D721Med (cell line): ENCODE data around the gene SYT14.

ENCODE experiments used
- DNase-seq: peaks from one replicate; pipeline ENCODE4 v3.0.0; 2011; ENCODE audit warnings: low spot score; ENCODE audit not compliant: insufficient read length
- FAIRE-seq: peaks from 2 replicates; lab custom pipeline; 2011; peaks lifted over from hg19 to GRCh38; lab: Jason Lieb, UNC
- TF ChIP-seq, protein P1 (sequence below): IDR thresholded peaks from 2 replicates; pipeline ENCODE4 v1.5.1; 2012; ENCODE audit warnings: mild to moderate bottlenecking, control low read depth; ENCODE audit not compliant: insufficient read depth; ENCODE audit errors: missing control alignments

The SYT14 gene

DNA sequence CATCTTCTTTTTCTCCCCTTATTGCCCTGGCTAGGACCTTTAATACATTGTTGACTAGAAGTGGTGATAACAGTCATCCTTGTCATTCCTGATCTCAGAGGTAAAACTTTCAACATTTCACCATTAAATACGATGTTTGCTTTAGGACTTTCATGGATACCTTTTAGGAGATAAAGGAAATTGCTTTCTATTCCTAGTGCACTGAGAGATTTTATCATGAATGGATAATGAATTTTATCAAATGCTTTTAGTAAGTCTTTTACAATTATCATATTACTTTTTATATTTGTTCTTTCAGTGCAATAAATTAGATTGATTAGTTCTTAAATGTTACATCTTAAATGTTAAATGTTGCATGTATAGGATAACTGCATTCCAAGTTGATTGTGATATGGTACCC lies 147.3 kb downstream of the SYT14 start:
- TF ChIP-seq, protein P1, sequence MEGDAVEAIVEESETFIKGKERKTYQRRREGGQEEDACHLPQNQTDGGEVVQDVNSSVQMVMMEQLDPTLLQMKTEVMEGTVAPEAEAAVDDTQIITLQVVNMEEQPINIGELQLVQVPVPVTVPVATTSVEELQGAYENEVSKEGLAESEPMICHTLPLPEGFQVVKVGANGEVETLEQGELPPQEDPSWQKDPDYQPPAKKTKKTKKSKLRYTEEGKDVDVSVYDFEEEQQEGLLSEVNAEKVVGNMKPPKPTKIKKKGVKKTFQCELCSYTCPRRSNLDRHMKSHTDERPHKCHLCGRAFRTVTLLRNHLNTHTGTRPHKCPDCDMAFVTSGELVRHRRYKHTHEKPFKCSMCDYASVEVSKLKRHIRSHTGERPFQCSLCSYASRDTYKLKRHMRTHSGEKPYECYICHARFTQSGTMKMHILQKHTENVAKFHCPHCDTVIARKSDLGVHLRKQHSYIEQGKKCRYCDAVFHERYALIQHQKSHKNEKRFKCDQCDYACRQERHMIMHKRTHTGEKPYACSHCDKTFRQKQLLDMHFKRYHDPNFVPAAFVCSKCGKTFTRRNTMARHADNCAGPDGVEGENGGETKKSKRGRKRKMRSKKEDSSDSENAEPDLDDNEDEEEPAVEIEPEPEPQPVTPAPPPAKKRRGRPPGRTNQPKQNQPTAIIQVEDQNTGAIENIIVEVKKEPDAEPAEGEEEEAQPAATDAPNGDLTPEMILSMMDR: no peak
- DNase-seq (no peak), FAIRE-seq (peak; percentile 56)

DNA sequence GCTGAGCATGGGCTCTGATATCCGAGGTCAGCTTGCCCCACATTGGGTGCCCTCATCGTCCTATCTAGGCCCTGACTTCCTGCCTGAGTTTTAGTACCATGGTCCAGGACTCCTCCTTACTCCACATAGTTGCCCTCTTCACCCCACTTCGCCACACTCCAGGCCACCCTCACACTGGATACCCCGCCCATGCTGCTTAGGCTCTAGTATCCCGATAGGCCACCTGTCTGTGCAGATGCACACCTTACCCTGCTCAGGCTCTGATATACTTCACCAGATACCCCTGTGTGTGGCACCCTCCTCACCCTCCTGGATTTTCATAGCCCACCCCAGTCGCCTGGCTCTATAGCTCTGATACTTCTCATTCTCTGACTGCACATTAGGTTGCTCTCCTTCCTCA lies 149.0 kb downstream of the SYT14 start:
- TF ChIP-seq, protein P1: no peak
- no peak for FAIRE-seq
- DNase-seq: no peak

DNA sequence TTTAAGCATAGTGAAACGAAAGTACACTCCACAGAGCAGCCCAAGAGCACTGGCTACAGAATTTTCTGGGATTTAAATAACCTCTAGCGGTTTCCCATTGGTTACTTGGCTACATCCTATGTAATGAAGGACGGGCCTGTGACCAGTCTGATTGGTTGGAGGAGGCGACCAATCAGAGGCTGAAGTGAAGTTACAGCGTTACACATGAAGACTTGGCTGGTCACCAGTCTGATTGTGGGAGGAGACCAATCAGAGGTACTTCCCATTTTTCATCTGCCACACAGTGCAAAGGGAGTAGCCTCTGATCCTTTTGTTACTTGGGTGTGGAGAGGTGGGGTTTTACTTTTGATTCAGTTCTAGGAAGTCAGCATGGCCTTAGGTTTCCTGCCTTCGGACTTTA lies 151.8 kb downstream of the SYT14 start:
- FAIRE-seq (peak; percentile 68), DNase-seq (no peak)
- TF ChIP-seq, protein P1: no peak

DNA sequence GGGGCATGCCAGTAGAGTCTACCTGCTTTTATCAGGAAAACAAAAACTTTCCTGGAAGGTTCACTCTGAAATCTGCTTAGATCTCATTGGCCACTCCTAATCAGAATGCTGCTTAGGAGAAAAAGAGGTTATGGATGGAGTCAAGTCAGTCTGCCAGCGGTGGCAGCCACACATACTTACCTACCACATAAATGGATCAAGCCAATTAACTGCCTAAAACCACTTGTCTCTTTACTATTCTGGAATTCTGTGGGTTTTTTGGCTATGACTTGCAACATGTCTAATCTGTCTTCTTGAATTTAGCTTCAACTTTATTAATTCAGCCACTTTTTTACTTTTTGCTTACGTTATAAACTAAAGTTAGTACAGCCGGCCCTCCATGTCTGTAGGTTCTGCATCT lies 154.3 kb downstream of the SYT14 start:
- TF ChIP-seq, protein P1: no peak
- FAIRE-seq (no peak), DNase-seq (no peak)

DNA sequence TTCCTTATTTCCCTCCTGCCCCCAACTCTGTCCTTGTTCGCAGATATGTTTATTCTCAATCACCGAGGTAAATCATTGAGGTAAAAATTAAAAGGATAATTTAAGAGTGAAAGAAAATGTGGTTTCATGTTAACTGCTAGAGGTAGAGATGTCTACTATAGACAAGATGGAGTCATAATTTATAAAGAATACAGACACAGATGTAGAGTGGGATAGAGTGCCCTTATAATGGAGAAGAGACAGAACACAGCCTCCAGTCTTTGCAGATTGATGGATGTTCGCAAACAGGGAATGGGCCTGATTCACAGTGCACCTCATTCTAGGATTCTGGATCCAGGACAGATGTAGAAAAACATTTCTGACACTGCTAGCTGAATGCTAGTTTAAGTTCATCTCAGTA lies 155.4 kb downstream of the SYT14 start:
- FAIRE-seq (peak; percentile 29), DNase-seq (no peak)
- TF ChIP-seq, protein P1: no peak

DNA sequence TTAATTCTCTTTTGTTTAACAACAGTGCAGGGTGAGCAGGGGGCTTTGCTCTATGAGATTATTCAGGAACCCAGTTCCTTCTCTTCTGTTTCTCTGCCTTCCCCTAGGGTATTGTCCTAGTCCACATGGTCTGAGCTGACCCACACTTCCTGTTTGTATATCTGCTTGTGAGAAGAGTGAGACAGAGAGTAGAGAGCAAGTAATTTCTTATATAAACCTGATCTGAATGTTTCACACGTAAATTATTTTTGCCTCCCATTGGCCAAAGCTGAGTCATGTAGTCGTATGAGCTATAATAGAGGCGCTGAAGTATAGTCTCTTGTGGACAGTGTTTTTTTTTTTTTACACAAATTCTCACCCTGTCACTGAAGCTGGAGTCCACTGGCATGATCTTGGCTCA lies 160.3 kb downstream of the SYT14 start:
- FAIRE-seq: peak; percentile 64

DNA sequence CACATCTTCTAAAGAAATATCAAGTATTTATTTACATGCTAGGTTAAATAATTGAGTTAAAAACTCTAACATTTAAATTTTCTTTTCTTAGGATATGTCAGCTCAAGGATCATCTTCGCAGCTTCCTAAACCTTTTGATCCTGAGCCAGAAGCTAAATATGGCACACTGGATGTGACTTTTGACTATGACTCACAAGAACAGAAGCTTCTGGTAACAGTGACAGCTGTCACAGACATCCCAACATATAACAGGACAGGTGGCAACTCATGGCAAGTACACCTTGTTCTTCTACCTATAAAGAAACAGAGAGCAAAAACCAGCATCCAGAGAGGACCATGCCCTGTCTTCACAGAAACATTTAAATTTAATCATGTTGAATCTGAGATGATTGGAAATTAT lies 161.9 kb downstream of the SYT14 start:
- TF ChIP-seq, protein P1: no peak
- peak; percentile 88 for FAIRE-seq
- no peak for DNase-seq

More for the DNA sequence above, 160.3 kb downstream of the SYT14 start:
- TF ChIP-seq, protein P1: no peak
- no peak for DNase-seq
